HG03196 (cell line): ENCODE measurements around the gene DNAJC1.

Experiments
- ATAC-seq: cut with Tn5 transposase; IDR thresholded peaks from one replicate; pipeline ENCODE4 v1.9.1; 2021; ENCODE audit not compliant: unreplicated experiment

The DNAJC1 gene

DNA sequence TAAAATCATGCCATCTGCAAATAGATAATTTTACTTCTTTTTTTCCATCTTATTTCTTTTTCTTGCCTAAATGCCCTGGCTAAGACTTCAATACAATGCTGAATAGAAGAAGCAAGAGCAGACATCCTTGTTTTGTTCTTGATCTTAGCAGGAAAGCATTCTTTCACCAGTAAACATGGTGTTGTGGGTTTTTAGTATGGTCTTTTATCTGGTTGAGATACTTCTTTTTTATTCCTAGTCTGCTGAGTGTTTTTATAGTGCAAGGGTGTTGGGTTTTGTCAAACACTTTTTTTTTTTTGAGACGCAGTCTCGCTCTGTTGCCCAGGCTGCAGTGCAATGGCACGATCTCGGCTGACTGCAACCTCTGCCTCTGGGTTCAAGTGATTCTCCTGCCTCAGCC, 232.3 kb downstream of the DNAJC1 start:
- ATAC-seq: no peak

DNA sequence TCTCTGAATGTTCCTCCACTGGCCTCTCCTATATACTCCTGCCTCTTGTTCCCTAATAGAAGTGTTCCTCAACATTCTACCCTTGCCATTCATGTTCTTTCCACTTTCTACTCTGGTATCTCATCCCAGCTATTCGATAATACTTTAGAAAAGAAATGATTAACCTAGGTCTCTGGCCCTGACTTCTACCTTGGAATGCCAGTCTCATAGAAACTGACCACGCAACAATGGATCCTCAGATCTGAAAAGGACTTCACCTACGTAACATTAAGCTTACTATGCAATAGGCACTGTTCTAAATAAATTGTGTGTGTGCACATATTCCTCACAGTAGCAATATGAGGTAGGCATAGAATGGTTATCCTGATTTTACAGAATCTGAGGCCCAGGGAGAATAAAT, 234.5 kb downstream of the DNAJC1 start:
- no peak for ATAC-seq

DNA sequence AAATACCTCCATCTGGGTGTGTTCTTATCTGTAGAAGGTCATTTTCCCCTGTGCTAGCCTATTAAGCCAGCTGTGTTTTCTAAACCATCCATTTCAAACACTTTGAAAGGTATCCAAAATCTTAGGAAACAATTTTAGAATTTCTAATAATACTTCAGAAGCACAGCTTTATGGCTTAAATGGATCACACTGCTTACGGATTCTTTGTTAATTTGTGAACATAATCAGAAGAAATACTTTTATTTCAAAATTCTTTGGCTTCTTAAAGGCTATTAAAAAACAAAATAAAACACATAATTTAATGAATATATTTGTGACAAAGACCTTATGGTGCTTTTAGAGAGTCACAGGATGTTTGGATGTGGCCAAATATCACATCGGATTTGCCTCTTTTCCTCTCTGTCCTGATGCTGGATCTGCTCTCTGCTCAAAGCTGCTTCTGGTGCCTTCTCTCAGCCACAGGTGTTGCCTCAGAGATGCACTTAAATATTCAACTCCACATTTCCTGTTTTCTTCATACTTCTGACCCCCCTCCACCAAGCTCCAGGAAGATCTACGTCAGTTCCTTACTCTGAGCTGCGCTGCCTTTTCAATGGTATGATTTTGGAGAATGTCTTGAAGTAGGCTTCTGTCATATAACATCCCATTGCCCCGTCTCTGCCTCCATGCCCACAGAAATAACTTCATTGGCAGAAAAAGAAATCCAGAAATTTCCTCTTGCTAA, 238.9 kb downstream of the DNAJC1 start:
- ATAC-seq: no peak

DNA sequence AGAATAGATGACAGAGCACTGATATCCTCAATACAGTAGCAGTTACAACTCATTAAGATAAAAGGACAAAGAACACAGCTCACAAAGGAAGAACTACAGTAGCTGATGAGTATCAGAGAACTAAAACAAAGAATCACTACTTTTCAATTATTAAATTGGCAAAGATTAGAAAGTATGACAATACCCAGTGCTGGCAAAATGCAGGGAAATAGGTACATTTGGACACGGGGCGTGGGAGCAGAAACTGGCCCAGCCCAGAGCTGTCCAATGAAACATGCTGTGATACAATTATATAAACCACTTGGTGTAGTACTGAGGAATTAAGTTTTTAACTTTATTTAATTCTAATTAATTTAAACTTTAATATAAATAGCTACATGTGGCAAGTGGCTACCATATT, 243.2 kb downstream of the DNAJC1 start:
- no peak for ATAC-seq

DNA sequence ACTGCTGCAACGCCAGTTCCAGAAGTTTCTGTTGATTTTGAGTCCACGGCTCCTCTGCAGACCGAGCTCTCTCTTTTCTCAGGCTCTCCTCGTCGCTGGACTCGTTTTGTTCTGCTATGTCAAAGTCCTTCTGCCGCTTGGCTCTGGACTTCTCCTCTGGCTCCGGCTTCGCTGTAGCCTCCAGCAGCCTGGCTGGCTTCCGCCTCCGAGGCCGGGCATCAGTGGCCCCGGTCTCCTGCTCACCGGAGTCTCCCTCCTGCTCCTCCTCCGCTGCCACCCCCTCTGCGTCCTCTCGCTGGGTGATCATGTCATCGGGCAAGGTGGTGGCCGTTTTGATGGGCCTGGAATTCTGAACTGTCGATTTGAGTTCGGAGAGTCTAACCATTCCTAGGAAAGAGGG, 244.3 kb downstream of the DNAJC1 start:
- ATAC-seq: no peak

DNA sequence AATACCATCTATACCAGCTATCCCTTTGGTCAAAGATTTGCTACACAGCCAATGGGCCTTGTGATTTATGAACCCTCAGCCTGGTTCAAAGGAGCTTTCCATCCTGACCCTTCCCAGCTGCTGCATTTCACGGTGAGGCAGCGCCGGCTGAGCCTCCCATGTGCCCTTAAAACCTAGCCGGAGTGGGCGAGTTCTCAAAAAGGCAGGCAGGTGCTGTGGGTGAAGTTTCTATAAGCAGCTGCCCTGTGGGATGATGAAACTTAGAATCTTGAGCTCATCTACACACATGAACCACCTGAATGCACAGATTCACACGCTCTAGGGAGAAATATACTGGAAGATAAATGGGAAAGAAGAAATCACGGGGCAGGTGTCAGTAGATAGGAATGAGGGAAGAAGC, 244.8 kb downstream of the DNAJC1 start:
- no peak for ATAC-seq

DNA sequence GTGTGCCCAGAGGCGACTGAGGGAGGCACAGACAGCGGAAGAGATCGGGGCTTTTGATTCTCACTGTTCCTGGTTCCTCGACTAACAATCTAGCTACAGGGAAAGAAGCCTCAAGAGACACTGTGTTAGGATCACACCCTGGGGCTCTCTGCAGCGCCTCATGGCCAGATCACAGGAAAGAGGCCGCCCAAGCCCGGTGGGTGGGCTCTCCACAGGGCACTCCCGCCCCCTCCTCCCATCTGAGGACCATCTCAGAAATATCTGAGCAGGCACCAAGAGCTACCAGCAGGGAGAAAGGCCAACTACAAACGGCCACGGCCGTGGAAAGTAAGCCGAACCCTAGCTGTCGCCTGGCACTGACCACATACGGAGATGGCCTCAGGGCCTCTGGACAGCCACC, 245.3 kb downstream of the DNAJC1 start:
- no peak for ATAC-seq

DNA sequence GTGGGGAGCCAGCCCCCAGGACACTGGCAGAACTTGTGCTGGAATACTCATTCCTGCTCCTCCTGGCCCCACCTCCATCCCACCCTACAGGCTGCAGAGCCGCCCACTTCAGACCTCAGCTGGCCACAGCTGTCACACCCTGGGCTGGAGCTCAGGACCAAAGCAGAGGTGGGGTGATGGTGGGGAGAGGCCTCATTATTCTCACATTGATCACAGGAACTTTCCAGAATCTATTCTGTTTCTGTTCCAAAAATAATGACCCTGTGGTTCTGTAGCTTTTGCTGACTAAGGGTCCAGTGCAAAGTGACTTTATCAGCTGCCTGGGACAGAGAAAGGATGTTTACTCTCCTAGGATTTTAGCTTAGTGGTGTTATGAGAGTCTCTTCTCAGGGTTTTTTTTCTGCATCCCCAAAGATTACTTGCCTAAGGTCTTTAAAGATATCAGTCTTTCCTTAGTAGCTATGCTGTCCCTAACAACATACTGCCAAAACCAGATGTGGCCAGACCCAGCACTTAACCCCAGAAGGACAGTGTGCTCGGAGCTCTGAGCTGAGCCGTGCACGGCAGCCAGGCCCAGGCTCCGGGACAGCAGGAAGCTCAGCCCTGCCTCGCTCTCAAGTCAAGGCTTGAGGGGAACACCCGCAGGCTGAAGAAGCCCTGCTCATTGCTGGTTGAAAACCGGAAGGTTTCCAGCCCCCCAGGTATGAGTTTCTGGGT, 246.2 kb downstream of the DNAJC1 start:
- no peak for ATAC-seq

DNA sequence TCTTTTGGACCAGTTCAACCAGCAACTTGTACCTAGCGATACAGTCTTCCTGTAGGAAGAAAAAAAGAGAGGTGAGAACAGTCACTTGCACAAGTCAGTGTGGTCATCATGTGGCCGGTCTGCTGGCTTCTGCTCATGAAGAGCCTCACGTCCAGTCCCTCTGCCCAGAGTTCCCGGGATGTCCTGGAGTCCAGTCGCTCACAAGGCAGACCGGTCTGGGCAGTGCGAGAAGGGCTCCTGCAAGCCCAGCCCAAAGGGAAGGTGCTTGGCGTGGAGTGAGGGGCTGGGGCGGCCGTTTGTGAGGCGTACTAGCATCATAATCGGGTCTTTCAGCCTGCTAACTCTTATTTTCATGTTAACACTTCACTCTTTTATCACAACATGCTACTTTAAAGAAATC, 246.8 kb downstream of the DNAJC1 start:
- ATAC-seq: no peak

DNA sequence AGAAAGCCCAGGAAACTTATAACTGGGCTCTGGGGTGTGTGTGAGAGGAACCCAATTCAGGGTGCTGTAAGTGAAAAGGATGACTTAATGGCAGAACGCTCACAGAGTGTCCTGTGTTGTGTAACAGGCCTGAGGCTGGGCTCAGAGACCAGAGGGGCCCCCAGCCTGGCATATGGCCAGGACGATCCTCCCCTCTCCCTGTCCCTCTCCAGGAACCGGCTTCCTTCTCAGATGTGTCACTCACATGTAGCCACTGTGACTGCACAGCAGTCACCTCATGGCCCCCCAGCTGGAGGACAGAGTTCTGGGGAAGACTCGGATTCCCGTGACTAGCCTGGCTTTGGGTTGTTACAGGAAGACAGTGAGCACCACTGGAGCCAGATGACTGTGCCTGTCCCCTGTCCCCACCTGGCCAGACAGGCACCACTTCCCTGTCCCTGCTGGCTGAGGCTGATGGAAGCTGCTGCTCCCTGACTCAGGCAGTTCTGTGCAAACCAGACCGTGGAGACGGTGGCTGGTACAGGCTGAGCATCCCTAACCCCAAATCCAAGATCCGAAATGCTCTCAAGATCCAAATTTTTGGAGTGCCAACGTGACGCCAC, 249.0 kb downstream of the DNAJC1 start:
- ATAC-seq: no peak

DNA sequence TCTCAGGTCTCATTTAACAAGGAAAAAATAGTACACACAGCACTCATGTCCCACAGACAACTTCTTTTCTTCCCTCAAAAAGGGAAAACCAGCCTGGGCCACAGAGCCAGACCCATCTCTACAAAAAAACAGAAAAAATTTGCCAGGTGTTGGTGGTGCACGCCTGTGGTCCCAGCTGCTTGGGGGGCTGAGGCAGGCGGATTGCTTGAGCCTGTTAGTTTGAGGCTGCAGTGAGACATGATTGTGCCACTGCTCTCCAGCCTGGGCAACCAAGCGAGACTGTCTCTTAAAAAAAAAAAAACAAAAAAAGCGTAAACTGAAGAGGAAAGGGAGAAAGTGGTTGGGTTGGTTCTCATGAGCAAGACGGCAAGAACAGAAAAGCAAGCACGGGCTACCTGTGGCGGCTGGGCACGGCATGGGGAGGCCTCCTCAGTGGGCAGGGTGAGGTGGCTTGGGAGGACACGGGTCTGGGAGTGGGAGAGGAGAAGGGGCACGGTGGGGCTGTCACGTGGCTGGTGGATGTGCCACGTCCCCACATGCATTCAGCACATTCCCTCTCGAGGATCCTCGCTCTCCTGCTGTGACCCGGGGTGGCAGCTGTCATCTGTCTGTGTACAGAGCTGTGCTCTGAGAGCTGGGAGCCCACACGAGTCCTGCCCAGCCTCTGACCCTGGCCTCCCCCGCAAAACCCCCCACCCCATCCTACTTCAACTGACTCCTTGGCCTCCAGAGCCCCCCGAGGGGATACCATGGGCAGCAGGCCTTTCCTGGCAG, 249.8 kb downstream of the DNAJC1 start:
- ATAC-seq: no peak

DNA sequence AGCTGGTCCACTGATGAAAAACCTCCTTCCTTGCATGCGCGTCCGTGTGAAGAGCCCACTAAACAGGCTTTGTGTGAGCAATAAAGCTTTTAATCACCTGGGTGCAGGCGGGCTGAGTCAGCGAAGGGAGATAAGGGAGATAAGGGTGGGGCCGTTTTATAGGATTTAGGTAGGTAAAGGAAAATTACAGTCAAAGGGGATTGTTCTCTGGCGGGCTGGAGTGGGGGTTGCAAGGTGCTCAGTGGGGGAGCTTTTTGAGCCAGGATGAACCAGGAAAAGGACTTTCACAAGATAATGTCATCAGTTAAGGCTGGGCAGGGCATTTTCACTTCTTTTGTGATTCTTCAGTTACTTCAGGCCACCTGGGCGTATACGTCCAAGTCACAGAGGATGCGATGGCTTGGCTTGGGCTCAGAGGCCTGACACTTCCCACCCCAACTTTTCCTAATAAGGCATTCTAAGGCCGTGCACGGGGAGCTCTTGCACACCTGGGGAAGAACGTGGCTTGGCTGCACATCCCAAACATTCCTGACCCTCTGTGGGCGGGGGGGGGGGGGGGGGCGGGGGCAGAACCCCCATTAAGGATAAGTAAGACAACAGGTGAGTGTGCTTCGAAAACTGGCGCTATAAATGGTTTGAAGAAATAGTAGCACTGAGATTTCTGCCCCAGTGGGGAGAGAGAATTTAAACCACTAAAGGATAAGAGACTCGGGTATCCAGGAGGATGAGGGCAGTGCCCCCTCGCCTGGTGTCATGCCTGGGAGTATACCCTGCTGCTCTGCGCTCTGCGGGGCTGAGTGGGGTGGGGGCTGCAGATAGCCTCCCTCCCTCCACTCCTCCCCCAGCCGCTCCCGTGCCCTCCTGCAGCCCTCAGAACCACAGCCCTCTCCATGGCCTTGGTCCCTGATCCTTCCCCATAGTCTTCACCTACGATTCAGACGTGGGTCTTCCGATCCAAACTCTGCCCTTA, 251.9 kb downstream of the DNAJC1 start:
- ATAC-seq: no peak

DNA sequence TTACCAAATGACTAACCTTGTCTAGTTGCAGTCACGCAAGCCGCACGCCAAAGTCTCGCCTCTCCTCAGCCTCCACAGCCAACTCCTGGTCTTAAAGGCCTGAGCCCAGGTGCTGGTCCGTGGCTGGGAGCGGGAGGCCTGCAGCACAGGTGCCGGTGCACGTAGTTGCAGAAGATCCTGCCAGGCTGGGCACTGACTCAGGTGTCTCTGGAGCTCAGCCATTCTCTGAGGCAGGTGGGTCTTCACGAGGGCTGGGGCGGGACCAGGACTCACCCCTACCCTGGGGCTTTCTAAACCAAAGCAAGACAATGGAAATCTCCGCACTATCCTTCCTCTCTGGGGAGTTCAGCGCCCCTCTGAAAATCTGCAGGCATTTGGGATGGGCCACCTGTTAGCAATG, 253.1 kb downstream of the DNAJC1 start:
- ATAC-seq: no peak

DNA sequence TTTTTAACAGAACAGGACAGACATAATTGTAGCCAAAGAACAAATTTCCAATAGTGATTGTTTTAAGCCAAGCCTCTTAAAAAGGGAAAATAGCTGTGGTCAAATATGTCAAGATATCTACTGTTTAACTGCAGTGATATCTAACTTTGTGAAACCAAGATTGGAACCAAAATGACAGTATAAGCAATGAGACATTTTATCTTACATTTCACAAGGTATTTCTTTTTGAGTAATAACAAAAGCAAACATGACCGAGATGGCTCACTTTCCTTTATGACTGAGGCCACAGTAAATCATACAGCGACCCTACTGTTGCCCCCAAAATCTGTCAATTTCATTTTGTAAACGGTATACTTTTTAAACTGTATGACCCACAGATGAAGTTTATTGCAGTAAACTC, 253.7 kb downstream of the DNAJC1 start:
- no peak for ATAC-seq

DNA sequence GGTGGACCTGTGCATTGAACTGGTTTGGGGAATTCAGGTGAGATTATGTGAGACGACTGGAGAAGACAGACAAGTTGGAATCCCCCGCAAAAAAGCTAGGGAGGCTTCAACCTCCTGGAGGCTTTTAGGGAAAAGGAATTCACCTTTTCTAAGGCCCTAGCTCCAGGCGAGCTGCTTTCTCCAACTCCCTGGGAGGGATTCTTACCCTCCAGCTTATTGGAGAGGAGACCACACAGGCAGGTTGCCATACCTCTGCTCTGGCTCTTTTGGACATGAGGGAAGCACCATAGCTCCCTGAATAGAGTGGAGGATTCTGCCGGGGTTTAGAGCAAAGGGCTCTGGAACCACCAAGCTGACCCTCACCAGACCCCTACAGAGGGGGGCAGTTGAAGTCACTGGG, 255.7 kb downstream of the DNAJC1 start:
- ATAC-seq: no peak

DNA sequence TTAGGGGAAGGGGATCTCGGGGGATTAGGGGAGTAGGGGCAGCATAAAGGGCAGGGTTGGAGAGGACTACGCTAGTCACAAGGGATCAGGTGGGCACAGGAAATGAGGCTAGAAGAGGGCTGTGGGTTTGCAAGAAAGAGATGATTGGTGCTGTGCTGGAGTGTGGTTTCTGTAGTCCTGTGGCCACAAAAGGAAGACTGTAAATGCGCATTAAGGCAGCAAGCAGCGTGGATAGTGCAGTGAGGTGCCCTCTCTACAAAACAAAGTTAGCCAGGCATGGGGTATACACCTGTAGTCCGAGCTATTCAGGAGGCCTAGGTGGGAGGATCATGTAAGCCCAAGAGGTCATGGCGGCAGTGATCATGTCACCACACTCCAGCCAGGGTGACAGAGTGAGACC, 257.4 kb downstream of the DNAJC1 start:
- ATAC-seq: no peak

DNA sequence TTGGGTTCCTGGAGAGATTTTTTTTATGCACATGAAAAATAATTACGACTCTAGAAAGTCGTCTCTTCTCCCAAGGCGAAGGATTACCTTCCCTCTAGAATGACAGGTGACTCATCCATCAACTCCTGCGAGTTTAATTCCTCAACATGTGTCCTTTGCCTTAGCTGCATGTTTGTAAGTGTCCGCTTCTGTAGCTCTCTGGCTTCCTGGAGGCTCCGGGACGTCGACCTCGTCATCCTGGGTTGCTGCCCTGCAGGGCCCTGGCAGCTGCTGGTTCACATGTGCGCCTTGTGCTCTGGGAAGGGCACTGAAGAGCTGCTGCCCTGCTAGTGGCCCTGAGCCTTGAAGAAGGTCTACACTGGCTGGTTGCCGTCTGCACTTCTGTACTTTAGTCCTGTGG, 259.3 kb downstream of the DNAJC1 start:
- ATAC-seq: no peak

DNA sequence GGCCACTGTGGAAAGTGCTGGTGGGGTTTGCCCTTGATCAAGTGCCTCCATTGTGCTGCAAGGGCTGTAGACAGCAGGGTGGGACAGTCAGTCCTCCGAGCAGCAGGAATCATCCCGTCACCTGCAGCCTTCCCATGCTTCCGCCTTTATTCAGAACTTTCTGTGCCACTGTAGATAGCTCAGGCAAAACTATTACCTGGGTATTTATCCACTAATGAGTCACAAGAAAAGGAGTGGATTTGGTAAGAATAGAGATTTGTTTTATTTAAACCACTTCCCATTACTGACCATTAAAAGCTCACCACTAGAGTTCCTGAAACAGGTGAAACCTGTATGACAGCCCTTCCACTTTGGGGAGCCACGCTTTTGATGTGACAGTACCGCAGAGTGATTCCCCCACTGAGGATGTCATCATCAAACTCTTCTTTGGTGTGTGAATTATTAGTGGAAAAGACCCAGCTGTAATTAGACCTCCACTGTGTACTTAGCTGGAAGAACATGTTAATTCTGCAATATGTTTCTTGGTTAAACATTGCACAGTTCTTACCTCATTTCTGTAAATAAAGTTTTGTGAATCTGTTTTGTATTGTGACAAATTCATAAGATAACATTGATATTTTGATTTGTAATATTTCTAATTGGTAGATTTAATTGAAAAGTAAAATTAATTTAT, 260.7 kb downstream of the DNAJC1 start:
- no peak for ATAC-seq

DNA sequence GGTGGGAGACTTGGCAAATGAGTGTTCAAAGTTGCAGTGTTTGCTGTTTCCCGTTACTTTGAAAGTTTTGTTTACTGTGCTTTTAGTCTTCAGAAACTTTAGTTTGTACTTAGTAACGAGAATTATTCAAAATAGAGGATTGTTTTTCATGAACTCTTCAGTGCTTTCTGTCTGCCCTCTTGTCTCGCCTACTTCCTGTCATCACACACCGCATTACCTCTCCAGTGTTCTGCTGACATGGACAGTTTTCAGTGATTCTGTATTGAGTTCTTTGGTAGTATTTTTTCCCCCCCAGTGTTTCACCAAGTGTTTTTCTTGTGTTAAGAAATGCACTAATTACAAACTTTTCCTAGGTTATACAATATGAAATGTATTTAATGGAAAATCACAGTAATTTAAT, 262.5 kb downstream of the DNAJC1 start:
- no peak for ATAC-seq

DNA sequence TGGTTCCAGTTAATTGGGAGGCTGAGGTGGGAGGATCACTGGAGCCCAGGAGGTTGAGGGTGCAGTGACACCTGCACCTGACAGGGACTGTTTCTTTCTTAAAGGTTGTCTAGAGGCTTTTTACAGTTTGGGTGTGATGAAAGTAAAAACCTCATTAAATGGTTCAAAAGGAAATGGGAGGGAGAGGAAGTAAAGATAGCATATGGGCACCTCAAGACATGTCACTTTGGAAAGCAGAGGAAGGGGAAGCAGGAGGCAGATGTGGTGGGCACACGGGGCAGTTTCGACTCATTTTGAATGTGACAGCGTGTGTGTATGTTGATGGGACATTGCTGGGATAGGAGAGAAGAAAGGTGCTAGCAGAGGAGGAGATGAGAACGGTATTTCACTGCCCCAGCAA, 266.4 kb downstream of the DNAJC1 start:
- ATAC-seq: no peak
